ENCODE measurements around the gene EEIG2. TPM values are rescaled to one million over a fixed set of nuclear protein-coding genes. Genes with fewer than 3 reads are reported as not detected.

The EEIG2 gene
- total RNA-seq, 2 experiments from 2014 or later = 11.6 to 12.2 TPM

DNA sequence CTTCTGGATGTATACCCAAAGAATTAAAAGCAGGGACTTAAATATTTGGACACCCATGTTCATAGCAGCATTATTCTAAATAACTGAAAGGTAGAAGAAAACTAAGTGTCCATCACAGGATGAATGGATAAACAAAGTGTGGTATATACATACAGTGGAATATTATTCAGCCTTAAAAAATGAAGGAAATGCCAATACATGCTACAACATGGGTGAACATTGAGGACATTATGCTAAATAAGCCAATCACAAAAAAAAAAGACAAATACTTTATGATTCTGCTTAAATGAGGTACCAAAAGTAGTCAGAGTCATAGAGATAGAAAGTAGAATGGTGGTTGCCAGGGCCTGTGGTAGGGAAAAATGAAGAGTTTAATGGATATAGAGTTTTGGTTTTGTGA, 14.1 kb downstream of the EEIG2 start:
- ATAC-seq (ENCODE audit: poor library complexity) (no peak), DNase-seq (no peak)
- Mint-ChIP-seq H3K4me3 (no peak overlapping the region), H3K4me1 (ENCODE audit: low read depth) (peaks cover under 1% of the 10 kb centered on the region), H3K36me3 (ENCODE audit: low read depth) (peaks cover 7% of the 10 kb centered on the region), H3K27me3 (no peaks in the 10 kb centered on the region), H3K27ac (no peak overlapping the region), H3K9me3 (peaks cover 3% of the 10 kb centered on the region)
- H3K9me3 ChIP-seq (ENCODE audit: control insufficient read depth in 1 of 2, insufficient read depth in 1 of 2, low read length in 2 of 2) = no peaks in the 10 kb centered on the region
- ChIA-PET POLR2A (no interaction called here), CTCF (no interaction called here)
- no peaks in the 10 kb centered on the region for H3K27me3 ChIP-seq (ENCODE audit: control insufficient read depth in 1 of 2, insufficient read depth in 2 of 2, low read length in 2 of 2)
- H3K27ac ChIP-seq (ENCODE audit: low read depth in 1 of 2, low read length in 2 of 2) = no peak overlapping the region
- H3K36me3 ChIP-seq (ENCODE audit: insufficient read depth, low read length) = no peaks in the 10 kb centered on the region
- peaks cover 5% of the 10 kb centered on the region for H3K4me1 ChIP-seq (ENCODE audit: insufficient read depth, low read length)
- no peak overlapping the region for H3K4me3 ChIP-seq (ENCODE audit: low read length)
- intact Hi-C loops (cut with DNase I, micrococcal nuclease) = no loop called here
- TF ChIP-seq, protein P1, sequence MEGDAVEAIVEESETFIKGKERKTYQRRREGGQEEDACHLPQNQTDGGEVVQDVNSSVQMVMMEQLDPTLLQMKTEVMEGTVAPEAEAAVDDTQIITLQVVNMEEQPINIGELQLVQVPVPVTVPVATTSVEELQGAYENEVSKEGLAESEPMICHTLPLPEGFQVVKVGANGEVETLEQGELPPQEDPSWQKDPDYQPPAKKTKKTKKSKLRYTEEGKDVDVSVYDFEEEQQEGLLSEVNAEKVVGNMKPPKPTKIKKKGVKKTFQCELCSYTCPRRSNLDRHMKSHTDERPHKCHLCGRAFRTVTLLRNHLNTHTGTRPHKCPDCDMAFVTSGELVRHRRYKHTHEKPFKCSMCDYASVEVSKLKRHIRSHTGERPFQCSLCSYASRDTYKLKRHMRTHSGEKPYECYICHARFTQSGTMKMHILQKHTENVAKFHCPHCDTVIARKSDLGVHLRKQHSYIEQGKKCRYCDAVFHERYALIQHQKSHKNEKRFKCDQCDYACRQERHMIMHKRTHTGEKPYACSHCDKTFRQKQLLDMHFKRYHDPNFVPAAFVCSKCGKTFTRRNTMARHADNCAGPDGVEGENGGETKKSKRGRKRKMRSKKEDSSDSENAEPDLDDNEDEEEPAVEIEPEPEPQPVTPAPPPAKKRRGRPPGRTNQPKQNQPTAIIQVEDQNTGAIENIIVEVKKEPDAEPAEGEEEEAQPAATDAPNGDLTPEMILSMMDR (IDR thresholded peaks at IDR 0.05) = no peak

DNA sequence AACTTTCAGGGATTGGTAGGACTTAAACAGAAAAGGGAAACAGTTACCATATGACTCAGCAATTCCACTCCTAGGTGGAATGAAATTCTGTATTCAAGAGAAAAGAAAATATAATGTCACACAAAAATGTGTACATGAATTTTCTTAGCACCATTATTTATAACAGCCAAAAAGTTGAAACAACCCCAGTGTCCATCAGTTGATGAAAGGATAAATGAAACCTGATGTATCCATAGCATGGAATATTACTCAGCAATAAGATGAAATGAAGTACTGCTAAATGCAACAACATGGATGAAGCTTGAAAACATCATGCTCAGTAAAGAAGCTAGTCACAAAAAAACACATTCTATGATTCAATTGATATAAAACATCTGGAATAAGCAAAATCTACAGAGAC, 15.5 kb downstream of the EEIG2 start:
- TF ChIP-seq, protein P1 (IDR thresholded peaks at IDR 0.05) = no peak
- Mint-ChIP-seq H3K4me3 (no peak overlapping the region), H3K36me3 (ENCODE audit: low read depth) (peaks cover 12% of the 10 kb centered on the region), H3K27me3 (no peaks in the 10 kb centered on the region), H3K9me3 (peaks cover 3% of the 10 kb centered on the region), H3K4me1 (ENCODE audit: low read depth) (no peaks in the 10 kb centered on the region), H3K27ac (no peak overlapping the region)
- no peaks in the 10 kb centered on the region for H3K4me1 ChIP-seq (ENCODE audit: insufficient read depth, low read length)
- peaks cover 2 to 3% of the 10 kb centered on the region in 2 experiments for H3K9me3 ChIP-seq (ENCODE audit: control insufficient read depth in 1 of 2, insufficient read depth in 1 of 2, low read length in 2 of 2)
- no peak overlapping the region for H3K27ac ChIP-seq (ENCODE audit: low read depth in 1 of 2, low read length in 2 of 2)
- no peak for ATAC-seq (ENCODE audit: poor library complexity)
- ChIA-PET POLR2A (interaction anchor here (1.0 kb wide), 1 partner anchor 15 kb away, joined by 3 read pairs; the partner anchor contains the start of gene EEIG2), CTCF (interaction anchor here (1.5 to 2.0 kb wide), 2 partner anchors 9 to 13 kb away, joined by 4 to 6 read pairs; no protein-coding TSS in a partner anchor)
- no peak overlapping the region for H3K4me3 ChIP-seq (ENCODE audit: low read length)
- intact Hi-C loops (cut with DNase I, micrococcal nuclease) = no loop called here
- DNase-seq = no peak
- no peaks in the 10 kb centered on the region for H3K36me3 ChIP-seq (ENCODE audit: insufficient read depth, low read length)
- H3K27me3 ChIP-seq (ENCODE audit: control insufficient read depth in 1 of 2, insufficient read depth in 2 of 2, low read length in 2 of 2) = no peaks in the 10 kb centered on the region

DNA sequence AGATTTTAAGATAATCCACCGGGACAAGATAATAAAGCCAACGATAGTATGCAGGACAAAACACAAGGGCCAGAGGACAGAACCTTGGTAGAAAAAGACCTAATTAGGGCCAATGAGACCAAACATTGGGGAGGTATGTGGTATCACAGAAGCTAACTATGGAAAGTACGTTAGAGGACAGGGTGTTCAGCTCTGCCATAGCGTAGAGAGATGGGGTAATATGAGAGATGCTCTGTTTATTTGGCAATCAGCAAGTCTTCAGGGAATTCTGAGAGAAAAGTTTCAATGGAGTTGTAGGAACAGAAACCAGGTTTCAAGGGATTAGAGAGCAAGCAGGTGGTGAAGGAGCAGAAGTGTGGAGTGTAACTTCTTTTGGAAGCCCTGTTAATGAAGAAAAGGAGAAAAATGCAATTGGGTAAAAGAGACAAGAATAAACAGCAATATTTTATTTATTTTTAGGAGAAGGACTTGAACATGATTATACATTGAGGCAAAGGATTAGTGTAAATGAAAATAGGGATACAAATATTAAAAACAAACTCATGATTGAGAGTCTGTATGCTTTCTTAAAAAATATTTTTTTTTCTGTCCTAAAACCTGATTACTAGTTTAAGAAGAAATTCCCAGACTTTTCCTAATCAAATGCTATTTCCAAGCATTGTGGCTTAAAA, 24.0 kb downstream of the EEIG2 start:
- Histone ChIP-seq H3K4me1 (ENCODE audit: insufficient read depth, low read length) (no peaks in the 10 kb centered on the region), H3K27me3 (ENCODE audit: control insufficient read depth in 1 of 2, insufficient read depth in 2 of 2, low read length in 2 of 2) (no peaks in the 10 kb centered on the region), H3K9me3 (ENCODE audit: control insufficient read depth in 1 of 2, insufficient read depth in 1 of 2, low read length in 2 of 2) (peaks cover 3 to 5% of the 10 kb centered on the region in 2 experiments), H3K4me3 (ENCODE audit: low read length) (no peak overlapping the region), H3K36me3 (ENCODE audit: insufficient read depth, low read length) (no peaks in the 10 kb centered on the region), H3K27ac (ENCODE audit: low read depth in 1 of 2, low read length in 2 of 2) (no peak overlapping the region)
- intact Hi-C loops (cut with DNase I, micrococcal nuclease) = no loop called here
- Mint-ChIP-seq H3K4me1 (ENCODE audit: low read depth) (peaks cover 47% of the 10 kb centered on the region), H3K27ac (peak overlapping the region; percentile 10), H3K27me3 (no peaks in the 10 kb centered on the region), H3K4me3 (no peak overlapping the region), H3K36me3 (ENCODE audit: low read depth) (peaks cover 8% of the 10 kb centered on the region), H3K9me3 (no peaks in the 10 kb centered on the region)
- ATAC-seq (ENCODE audit: poor library complexity) (no peak), DNase-seq (no peak)
- POLR2A ChIA-PET = no interaction called here
- TF ChIP-seq, protein P1 (IDR thresholded peaks at IDR 0.05) = no peak
- CTCF ChIA-PET = interaction anchor here (1.2 kb wide), 1 partner anchor 9 kb away, joined by 4 read pairs; no protein-coding TSS in a partner anchor

Measured in CD4-positive, alpha-beta T cell (primary cell).